Measurements from ENCODE around the gene IGFBP3.

DNA sequence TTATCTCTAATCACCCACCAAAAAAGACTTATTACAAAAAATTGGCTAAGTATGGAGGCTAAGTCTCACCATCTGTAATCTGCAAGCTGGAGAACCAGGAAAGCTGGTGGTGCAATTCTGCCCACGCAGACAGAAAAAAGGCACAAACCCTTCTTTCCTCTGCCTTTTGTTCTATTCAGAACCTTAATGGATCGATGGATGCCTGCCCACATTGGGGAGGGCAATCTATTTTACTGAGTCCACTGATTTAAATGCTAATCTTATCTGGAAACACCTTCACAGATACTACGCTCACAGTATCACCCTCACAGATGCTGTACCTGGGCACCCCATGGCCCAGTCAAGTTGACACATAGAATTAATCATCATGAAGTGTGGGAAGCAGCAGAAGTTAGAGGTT is 10.2 kb downstream of the IGFBP3 start:
- no peak for TF ChIP-seq ATF2 (CRISPR knock-in tag; IDR thresholded peaks at IDR 0.05; ENCODE audit: borderline replicate concordance, low read depth)
- TF ChIP-seq ESRRA (CRISPR knock-in tag; IDR thresholded peaks at IDR 0.05; ENCODE audit: borderline replicate concordance), result no peak
- TF ChIP-seq, protein P1, sequence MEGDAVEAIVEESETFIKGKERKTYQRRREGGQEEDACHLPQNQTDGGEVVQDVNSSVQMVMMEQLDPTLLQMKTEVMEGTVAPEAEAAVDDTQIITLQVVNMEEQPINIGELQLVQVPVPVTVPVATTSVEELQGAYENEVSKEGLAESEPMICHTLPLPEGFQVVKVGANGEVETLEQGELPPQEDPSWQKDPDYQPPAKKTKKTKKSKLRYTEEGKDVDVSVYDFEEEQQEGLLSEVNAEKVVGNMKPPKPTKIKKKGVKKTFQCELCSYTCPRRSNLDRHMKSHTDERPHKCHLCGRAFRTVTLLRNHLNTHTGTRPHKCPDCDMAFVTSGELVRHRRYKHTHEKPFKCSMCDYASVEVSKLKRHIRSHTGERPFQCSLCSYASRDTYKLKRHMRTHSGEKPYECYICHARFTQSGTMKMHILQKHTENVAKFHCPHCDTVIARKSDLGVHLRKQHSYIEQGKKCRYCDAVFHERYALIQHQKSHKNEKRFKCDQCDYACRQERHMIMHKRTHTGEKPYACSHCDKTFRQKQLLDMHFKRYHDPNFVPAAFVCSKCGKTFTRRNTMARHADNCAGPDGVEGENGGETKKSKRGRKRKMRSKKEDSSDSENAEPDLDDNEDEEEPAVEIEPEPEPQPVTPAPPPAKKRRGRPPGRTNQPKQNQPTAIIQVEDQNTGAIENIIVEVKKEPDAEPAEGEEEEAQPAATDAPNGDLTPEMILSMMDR (IDR thresholded peaks at IDR 0.05), result no peak
- TF ChIP-seq CREB1 (CRISPR knock-in tag; IDR thresholded peaks at IDR 0.05), result no peak
